NOMO-1 treated with DMSO at 0.1 percent for 48 hours (cell line): ENCODE data around the gene RNU1-4.
"Not testable (repeated sequence)": the region's sequence is repeated elsewhere in the genome, so short reads cannot be mapped to it uniquely, and the experiment has no call there.

ENCODE experiments used
- DNase-seq: peaks from one replicate; lab custom pipeline; 2025; ENCODE audit not compliant: unreplicated experiment; lab: John Stamatoyannopoulos, UW

RNU1-4 gene

GRCh38 chr1:16725439-16726245 lies 14.7 kb upstream of the RNU1-4 start:
- DNase-seq, result not testable (repeated sequence)

- no peak for DNase-seq
Observed at GRCh38 chr1:16727190-16728111, 12.9 kb upstream of the RNU1-4 start.

- DNase-seq, result peak; percentile 56
Observed at GRCh38 chr1:16728243-16728949, 11.9 kb upstream of the RNU1-4 start.

- not testable (repeated sequence) for DNase-seq
Observed at GRCh38 chr1:16732254-16732896, 7.9 kb upstream of the RNU1-4 start.

GRCh38 chr1:16741230-16741629 lies 914 bp downstream of the RNU1-4 start:
- not testable (repeated sequence) for DNase-seq

DNA sequence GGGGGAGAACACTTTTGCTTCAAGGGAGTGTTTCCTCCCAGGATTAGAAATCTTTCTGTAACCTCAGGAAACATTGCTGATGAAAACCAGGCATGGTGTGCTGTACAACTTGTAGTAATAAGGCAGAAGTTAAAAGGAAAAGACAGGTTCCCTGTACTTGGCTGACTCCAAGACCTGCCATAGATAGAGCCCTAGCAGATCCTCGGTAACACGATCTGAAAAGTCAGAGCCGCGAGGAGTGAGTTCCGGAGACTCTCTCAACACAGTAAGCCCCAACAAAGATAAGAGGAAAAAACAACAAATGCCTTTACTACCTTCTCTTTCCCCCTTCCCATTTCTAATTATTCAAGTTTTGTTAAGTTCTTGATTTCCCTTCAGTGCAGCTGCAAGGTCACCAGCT lies 7.3 kb downstream of the RNU1-4 start:
- not testable (repeated sequence) for DNase-seq

- DNase-seq, result not testable (repeated sequence)
Observed at GRCh38 chr1:16748710-16749109, 8.4 kb downstream of the RNU1-4 start.

- DNase-seq, result not testable (repeated sequence)
Observed at GRCh38 chr1:16749910-16750888, 9.9 kb downstream of the RNU1-4 start.

- not testable (repeated sequence) for DNase-seq
Observed at GRCh38 chr1:16752770-16753169, 12.5 kb downstream of the RNU1-4 start.

- not testable (repeated sequence) for DNase-seq
Observed at GRCh38 chr1:16755385-16755784, 15.1 kb downstream of the RNU1-4 start.

DNA sequence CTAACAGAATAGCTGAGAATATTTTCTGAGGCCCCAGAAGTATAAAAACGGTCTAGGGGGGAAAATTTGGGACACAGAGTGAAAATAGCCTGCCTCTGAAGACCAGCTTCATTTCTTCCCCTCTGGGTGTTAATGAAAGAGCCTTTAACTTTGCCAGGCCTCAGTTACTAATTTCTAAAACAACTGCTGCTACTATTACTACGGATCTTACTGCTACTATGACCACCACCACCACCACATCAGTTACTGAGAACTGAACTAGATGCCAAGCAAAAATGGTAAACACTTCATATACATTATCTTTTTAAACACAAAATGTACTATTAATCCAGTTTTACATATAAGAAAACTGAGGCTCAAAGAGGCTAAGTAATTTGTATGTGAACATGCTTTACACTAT lies 15.6 kb downstream of the RNU1-4 start:
- not testable (repeated sequence) for DNase-seq

GRCh38 chr1:16757574-16757973 lies 17.3 kb downstream of the RNU1-4 start:
- DNase-seq, result not testable (repeated sequence)

DNA sequence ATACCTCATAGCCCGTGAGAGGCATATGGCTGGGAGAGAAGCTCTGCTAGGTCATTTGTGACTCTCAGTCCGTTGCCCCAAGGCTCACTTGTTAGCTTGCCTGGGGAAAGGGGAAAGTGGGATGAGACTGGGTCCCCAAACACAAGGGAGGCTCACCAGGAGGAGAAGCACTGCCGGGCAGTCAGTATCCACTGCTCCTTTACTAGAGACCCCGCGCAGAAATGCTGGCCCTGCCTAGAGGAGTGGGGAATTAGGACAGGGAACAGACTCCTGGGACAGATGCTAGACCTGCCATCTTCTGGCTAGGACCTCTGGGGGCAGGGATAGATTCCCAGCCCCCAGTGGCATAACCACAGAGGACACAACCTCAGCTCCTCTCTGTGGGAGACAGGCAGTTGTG lies 17.7 kb downstream of the RNU1-4 start:
- not testable (repeated sequence) for DNase-seq

- DNase-seq, result not testable (repeated sequence)
Observed at GRCh38 chr1:16759041-16759493, 18.8 kb downstream of the RNU1-4 start.

DNA sequence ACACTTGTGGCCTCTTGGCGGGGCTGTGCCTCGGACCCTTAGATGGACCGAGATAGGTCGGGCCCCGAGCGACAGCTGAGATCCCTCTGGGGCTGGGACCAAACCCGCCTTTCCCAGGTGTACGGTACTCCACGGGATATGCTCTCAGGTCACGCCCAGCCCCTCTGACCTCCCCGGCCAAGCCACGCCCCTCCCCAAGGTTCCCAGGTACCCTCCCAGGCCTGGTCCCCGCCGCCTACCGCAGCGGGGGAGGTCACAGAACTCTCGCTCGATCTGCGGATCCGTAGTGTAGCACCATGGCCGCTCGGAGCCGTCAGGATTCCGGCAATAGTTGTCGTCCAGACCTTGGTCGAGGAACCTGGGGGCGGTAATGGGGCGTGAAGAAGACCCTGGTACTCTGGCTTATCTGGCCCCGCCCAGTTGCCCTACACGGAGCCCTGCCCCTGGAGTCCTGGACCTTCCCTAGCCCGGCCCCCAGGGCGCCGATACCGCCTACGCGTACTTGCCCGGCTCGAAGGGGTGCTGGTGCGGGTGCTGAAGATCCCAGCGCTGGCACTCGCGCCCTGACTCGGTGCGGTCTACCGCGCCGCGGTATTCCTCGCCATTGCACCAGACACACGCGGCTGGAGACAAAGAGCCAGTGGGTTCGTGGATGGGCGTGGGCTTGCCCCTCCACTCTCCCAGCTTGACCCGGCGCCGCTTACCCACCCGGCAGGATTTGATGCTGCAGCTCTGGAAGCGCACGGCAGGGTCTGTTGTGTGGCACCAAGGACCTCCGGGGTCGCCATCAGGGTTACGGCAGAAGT lies 19.5 kb downstream of the RNU1-4 start:
- not testable (repeated sequence) for DNase-seq

- not testable (repeated sequence) for DNase-seq
Observed at GRCh38 chr1:16760456-16760765, 20.1 kb downstream of the RNU1-4 start.

DNA sequence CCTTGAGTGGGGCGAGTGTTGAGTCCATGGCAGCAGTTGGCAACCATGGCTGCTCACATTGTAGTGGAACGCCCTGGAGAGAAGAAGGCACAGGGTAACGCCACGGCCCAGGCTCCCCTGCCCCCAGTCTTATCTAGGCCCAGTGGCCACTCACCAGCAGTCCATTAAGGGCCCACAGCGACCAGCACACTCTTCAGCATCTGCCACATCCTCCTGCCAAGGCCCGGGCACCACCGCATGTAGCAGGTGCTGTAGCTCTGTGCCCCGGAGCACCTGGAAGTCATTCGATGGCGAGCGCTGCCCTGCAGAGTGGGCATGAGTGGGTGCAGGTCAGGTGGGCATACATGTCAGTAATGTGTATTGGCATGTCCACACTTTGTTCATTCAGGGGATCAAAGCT lies 20.5 kb downstream of the RNU1-4 start:
- DNase-seq, result not testable (repeated sequence)

DNA sequence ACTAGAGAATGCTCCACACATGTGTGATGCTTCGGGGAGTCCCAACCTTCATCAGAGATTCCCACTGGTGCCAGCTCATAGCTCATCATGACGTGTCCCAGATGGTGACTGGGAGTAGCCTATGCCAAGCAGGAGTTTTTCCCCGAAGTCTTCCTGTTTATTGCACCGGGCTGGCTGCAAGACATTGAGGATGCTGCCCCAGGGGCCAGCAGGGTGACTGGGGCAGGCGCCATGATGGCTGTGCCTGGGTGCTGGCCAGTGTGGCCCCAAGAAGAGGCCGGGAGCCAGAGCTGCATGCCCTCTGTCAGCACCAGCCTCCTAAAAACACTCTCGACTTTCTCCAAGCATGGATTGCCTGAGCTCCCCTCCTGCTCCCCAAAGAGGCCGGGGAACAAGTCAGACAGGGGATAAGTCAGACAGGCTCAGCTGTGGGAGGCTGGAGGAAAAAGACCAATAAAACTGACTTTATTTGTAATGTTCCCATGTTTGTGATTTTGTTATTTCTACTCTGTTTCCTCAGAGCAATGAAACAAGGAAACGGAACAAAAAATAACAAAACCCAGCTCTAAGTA lies 24.0 kb downstream of the RNU1-4 start:
- not testable (repeated sequence) for DNase-seq
